ENCODE results near the gene ELOVL5.

Gene ELOVL5

GRCh38 chr6:53377289-53377688 lies 28.5 kb upstream of the ELOVL5 start:
- Histone ChIP-seq H3K9me3 (ENCODE audit: control insufficient read depth, low read length) (no peaks in the 10 kb centered on the region), H3K27ac (ENCODE audit: insufficient read depth, low read length, poor library complexity, severe bottlenecking) (no peak overlapping the region), H3K27me3 (replicated peaks; ENCODE audit: control insufficient read depth, insufficient read depth, low read length, poor library complexity, severe bottlenecking) (no peaks in the 10 kb centered on the region), H3K36me3 (ENCODE audit: control insufficient read depth, insufficient read depth, low read length) (no peaks in the 10 kb centered on the region), H3K4me3 (ENCODE audit: insufficient read depth, low read depth, low read length, poor library complexity, severe bottlenecking) (no peak overlapping the region), H3K4me1 (ENCODE audit: control insufficient read depth, insufficient read depth, low read length, poor library complexity, severe bottlenecking) (no peaks in the 10 kb centered on the region)
- no peak for DNase-seq

- Histone ChIP-seq H3K4me3 (ENCODE audit: insufficient read depth, low read depth, low read length, poor library complexity, severe bottlenecking) (no peak overlapping the region), H3K27ac (ENCODE audit: insufficient read depth, low read length, poor library complexity, severe bottlenecking) (no peak overlapping the region), H3K36me3 (ENCODE audit: control insufficient read depth, insufficient read depth, low read length) (no peaks in the 10 kb centered on the region), H3K9me3 (ENCODE audit: control insufficient read depth, low read length) (no peaks in the 10 kb centered on the region), H3K4me1 (ENCODE audit: control insufficient read depth, insufficient read depth, low read length, poor library complexity, severe bottlenecking) (no peaks in the 10 kb centered on the region), H3K27me3 (replicated peaks; ENCODE audit: control insufficient read depth, insufficient read depth, low read length, poor library complexity, severe bottlenecking) (no peaks in the 10 kb centered on the region)
- no peak for DNase-seq
Measured at GRCh38 chr6:53376661-53377226, 28.0 kb upstream of the ELOVL5 start.

- no peaks in the 10 kb centered on the region for H3K9me3 ChIP-seq (ENCODE audit: control insufficient read depth, low read length)
- H3K4me1 ChIP-seq (ENCODE audit: control insufficient read depth, insufficient read depth, low read length, poor library complexity, severe bottlenecking): no peaks in the 10 kb centered on the region
- DNase-seq: no peak
- H3K36me3 ChIP-seq (ENCODE audit: control insufficient read depth, insufficient read depth, low read length): no peaks in the 10 kb centered on the region
- no peaks in the 10 kb centered on the region for H3K27me3 ChIP-seq (replicated peaks; ENCODE audit: control insufficient read depth, insufficient read depth, low read length, poor library complexity, severe bottlenecking)
- no peak overlapping the region for H3K4me3 ChIP-seq (ENCODE audit: insufficient read depth, low read depth, low read length, poor library complexity, severe bottlenecking)
- no peak overlapping the region for H3K27ac ChIP-seq (ENCODE audit: insufficient read depth, low read length, poor library complexity, severe bottlenecking)
Measured at GRCh38 chr6:53375847-53376246, 27.1 kb upstream of the ELOVL5 start.

- Histone ChIP-seq H3K27ac (ENCODE audit: insufficient read depth, low read length, poor library complexity, severe bottlenecking) (no peak overlapping the region), H3K9me3 (ENCODE audit: control insufficient read depth, low read length) (no peaks in the 10 kb centered on the region), H3K36me3 (ENCODE audit: control insufficient read depth, insufficient read depth, low read length) (no peaks in the 10 kb centered on the region), H3K4me3 (ENCODE audit: insufficient read depth, low read depth, low read length, poor library complexity, severe bottlenecking) (no peak overlapping the region), H3K4me1 (ENCODE audit: control insufficient read depth, insufficient read depth, low read length, poor library complexity, severe bottlenecking) (peaks cover 4% of the 10 kb centered on the region), H3K27me3 (replicated peaks; ENCODE audit: control insufficient read depth, insufficient read depth, low read length, poor library complexity, severe bottlenecking) (no peaks in the 10 kb centered on the region)
- DNase-seq: no peak
Measured at GRCh38 chr6:53373638-53374037, 24.9 kb upstream of the ELOVL5 start.

- Histone ChIP-seq H3K27me3 (replicated peaks; ENCODE audit: control insufficient read depth, insufficient read depth, low read length, poor library complexity, severe bottlenecking) (no peaks in the 10 kb centered on the region), H3K9me3 (ENCODE audit: control insufficient read depth, low read length) (no peaks in the 10 kb centered on the region), H3K36me3 (ENCODE audit: control insufficient read depth, insufficient read depth, low read length) (no peaks in the 10 kb centered on the region), H3K4me1 (ENCODE audit: control insufficient read depth, insufficient read depth, low read length, poor library complexity, severe bottlenecking) (peaks cover 4% of the 10 kb centered on the region), H3K27ac (ENCODE audit: insufficient read depth, low read length, poor library complexity, severe bottlenecking) (no peak overlapping the region), H3K4me3 (ENCODE audit: insufficient read depth, low read depth, low read length, poor library complexity, severe bottlenecking) (no peak overlapping the region)
- DNase-seq: no peak
Measured at GRCh38 chr6:53369876-53370515, 21.2 kb upstream of the ELOVL5 start.

- H3K4me1 ChIP-seq (ENCODE audit: control insufficient read depth, insufficient read depth, low read length, poor library complexity, severe bottlenecking): peaks cover 4% of the 10 kb centered on the region
Measured at GRCh38 chr6:53369051-53369450, 20.3 kb upstream of the ELOVL5 start.

GRCh38 chr6:53366128-53366641 lies 17.4 kb upstream of the ELOVL5 start:
- Histone ChIP-seq H3K9me3 (ENCODE audit: control insufficient read depth, low read length) (no peaks in the 10 kb centered on the region), H3K27me3 (replicated peaks; ENCODE audit: control insufficient read depth, insufficient read depth, low read length, poor library complexity, severe bottlenecking) (no peaks in the 10 kb centered on the region), H3K36me3 (ENCODE audit: control insufficient read depth, insufficient read depth, low read length) (no peaks in the 10 kb centered on the region), H3K4me1 (ENCODE audit: control insufficient read depth, insufficient read depth, low read length, poor library complexity, severe bottlenecking) (peaks cover 11% of the 10 kb centered on the region), H3K27ac (ENCODE audit: insufficient read depth, low read length, poor library complexity, severe bottlenecking) (no peak overlapping the region), H3K4me3 (ENCODE audit: insufficient read depth, low read depth, low read length, poor library complexity, severe bottlenecking) (no peak overlapping the region)
- no peak for DNase-seq

More at GRCh38 chr6:53369051-53369450, 20.3 kb upstream of the ELOVL5 start:
- DNase-seq: no peak
- H3K4me3 ChIP-seq (ENCODE audit: insufficient read depth, low read depth, low read length, poor library complexity, severe bottlenecking): no peak overlapping the region
- no peaks in the 10 kb centered on the region for H3K27me3 ChIP-seq (replicated peaks; ENCODE audit: control insufficient read depth, insufficient read depth, low read length, poor library complexity, severe bottlenecking)
- H3K27ac ChIP-seq (ENCODE audit: insufficient read depth, low read length, poor library complexity, severe bottlenecking): no peak overlapping the region
- H3K9me3 ChIP-seq (ENCODE audit: control insufficient read depth, low read length): no peaks in the 10 kb centered on the region
- no peaks in the 10 kb centered on the region for H3K36me3 ChIP-seq (ENCODE audit: control insufficient read depth, insufficient read depth, low read length)

GRCh38 chr6:53363341-53364079 lies 14.8 kb upstream of the ELOVL5 start:
- H3K27me3 ChIP-seq (replicated peaks; ENCODE audit: control insufficient read depth, insufficient read depth, low read length, poor library complexity, severe bottlenecking): no peaks in the 10 kb centered on the region
- peaks cover 21% of the 10 kb centered on the region for H3K4me1 ChIP-seq (ENCODE audit: control insufficient read depth, insufficient read depth, low read length, poor library complexity, severe bottlenecking)
- H3K27ac ChIP-seq (ENCODE audit: insufficient read depth, low read length, poor library complexity, severe bottlenecking): no peak overlapping the region
- no peaks in the 10 kb centered on the region for H3K9me3 ChIP-seq (ENCODE audit: control insufficient read depth, low read length)
- H3K36me3 ChIP-seq (ENCODE audit: control insufficient read depth, insufficient read depth, low read length): no peaks in the 10 kb centered on the region
- no peak for DNase-seq
- H3K4me3 ChIP-seq (ENCODE audit: insufficient read depth, low read depth, low read length, poor library complexity, severe bottlenecking): no peak overlapping the region

- peaks cover 28% of the 10 kb centered on the region for H3K4me1 ChIP-seq (ENCODE audit: control insufficient read depth, insufficient read depth, low read length, poor library complexity, severe bottlenecking)
- no peaks in the 10 kb centered on the region for H3K36me3 ChIP-seq (ENCODE audit: control insufficient read depth, insufficient read depth, low read length)
- H3K4me3 ChIP-seq (ENCODE audit: insufficient read depth, low read depth, low read length, poor library complexity, severe bottlenecking): no peak overlapping the region
- no peaks in the 10 kb centered on the region for H3K27me3 ChIP-seq (replicated peaks; ENCODE audit: control insufficient read depth, insufficient read depth, low read length, poor library complexity, severe bottlenecking)
- H3K27ac ChIP-seq (ENCODE audit: insufficient read depth, low read length, poor library complexity, severe bottlenecking): peak overlapping the region; percentile 97
- H3K9me3 ChIP-seq (ENCODE audit: control insufficient read depth, low read length): no peaks in the 10 kb centered on the region
- DNase-seq: peak; percentile 66 to 77 (median 67)
Measured at GRCh38 chr6:53361549-53362031, 12.8 kb upstream of the ELOVL5 start.

Data from effector memory CD4-positive, alpha-beta T cell (primary cell).